ENCODE data around the gene GLI3. TPM values are rescaled to one million over a fixed set of nuclear protein-coding genes. Genes with fewer than 3 reads are reported as not detected.

GLI3 gene
- total RNA-seq, 2 donors from 2014 or later = 3.4 to 6.6 TPM

DNA sequence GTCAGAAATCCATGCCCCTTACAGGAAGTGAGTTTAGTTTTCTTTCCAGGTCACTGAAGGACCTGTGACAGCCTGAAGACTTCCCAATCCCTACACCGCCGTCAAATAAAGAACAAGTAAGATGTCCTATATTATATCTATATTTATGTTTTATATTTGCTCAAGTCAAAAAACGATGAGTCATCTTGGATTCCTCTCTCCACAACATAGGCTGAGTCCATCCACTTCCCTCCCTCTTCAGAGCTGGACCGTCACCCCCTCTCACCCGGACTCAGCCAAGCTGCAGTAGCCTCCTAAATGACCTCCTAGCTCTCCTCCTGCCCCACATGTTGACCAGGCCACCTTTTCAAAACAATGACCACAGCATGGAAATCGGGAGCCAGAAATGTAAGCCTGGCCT, 53.5 kb downstream of the GLI3 start:
- Histone ChIP-seq H3K4me1 (ENCODE audit: control insufficient read depth in 1 of 2, low read depth in 2 of 2) (no peaks in the 10 kb centered on the region), H3K27me3 (replicated peaks; ENCODE audit: insufficient read depth) (no peaks in the 10 kb centered on the region), H3K36me3 (no peaks in the 10 kb centered on the region), H3K27ac (no peak overlapping the region), H3K4me3 (no peak overlapping the region), H3K9me3 (no peaks in the 10 kb centered on the region)
- ATAC-seq (ENCODE audit: insufficient number of reproducible peaks, low FRiP score, low read depth) (no peak), DNase-seq (ENCODE audit: low spot score) (no peak)
- TF ChIP-seq, protein P1, sequence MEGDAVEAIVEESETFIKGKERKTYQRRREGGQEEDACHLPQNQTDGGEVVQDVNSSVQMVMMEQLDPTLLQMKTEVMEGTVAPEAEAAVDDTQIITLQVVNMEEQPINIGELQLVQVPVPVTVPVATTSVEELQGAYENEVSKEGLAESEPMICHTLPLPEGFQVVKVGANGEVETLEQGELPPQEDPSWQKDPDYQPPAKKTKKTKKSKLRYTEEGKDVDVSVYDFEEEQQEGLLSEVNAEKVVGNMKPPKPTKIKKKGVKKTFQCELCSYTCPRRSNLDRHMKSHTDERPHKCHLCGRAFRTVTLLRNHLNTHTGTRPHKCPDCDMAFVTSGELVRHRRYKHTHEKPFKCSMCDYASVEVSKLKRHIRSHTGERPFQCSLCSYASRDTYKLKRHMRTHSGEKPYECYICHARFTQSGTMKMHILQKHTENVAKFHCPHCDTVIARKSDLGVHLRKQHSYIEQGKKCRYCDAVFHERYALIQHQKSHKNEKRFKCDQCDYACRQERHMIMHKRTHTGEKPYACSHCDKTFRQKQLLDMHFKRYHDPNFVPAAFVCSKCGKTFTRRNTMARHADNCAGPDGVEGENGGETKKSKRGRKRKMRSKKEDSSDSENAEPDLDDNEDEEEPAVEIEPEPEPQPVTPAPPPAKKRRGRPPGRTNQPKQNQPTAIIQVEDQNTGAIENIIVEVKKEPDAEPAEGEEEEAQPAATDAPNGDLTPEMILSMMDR (IDR thresholded peaks at IDR 0.05) = no peak

DNA sequence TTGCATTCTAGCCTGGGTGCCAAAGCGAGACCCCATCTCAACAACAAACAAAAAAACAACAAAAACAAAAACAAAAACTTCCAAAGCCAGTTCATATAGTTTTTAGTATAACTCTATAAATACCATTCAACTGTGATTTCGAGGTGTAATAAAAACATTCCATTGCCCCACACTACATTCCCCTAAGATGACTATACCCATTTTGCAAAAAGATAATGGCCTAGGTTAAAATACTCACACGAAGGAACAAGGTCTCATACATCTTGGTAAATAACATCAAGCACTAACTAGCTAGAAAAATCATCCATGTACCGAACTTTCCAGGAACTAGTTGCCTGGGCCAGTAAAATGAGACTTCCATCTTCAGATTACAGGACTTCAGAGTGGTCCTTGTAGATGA, 55.4 kb downstream of the GLI3 start:
- H3K9me3 ChIP-seq = no peaks in the 10 kb centered on the region
- H3K36me3 ChIP-seq = no peaks in the 10 kb centered on the region
- no peak for ATAC-seq (ENCODE audit: insufficient number of reproducible peaks, low FRiP score, low read depth)
- TF ChIP-seq, protein P1 (IDR thresholded peaks at IDR 0.05) = no peak
- DNase-seq (ENCODE audit: low spot score) = no peak
- H3K4me3 ChIP-seq = no peak overlapping the region
- H3K27ac ChIP-seq = no peak overlapping the region
- no peaks in the 10 kb centered on the region for H3K4me1 ChIP-seq (ENCODE audit: control insufficient read depth in 1 of 2, low read depth in 2 of 2)
- H3K27me3 ChIP-seq (replicated peaks; ENCODE audit: insufficient read depth) = no peaks in the 10 kb centered on the region

GRCh38 chr7:42180806-42181205, 56.2 kb downstream of the GLI3 start:
- Histone ChIP-seq H3K27me3 (replicated peaks; ENCODE audit: insufficient read depth) (no peaks in the 10 kb centered on the region), H3K27ac (no peak overlapping the region), H3K36me3 (no peaks in the 10 kb centered on the region), H3K9me3 (no peaks in the 10 kb centered on the region), H3K4me1 (ENCODE audit: control insufficient read depth in 1 of 2, low read depth in 2 of 2) (peaks cover 0 to 7% of the 10 kb centered on the region in 2 donors), H3K4me3 (no peak overlapping the region)
- TF ChIP-seq, protein P1 (IDR thresholded peaks at IDR 0.05) = no peak
- no peak for ATAC-seq (ENCODE audit: insufficient number of reproducible peaks, low FRiP score, low read depth)
- DNase-seq (ENCODE audit: low spot score) = no peak

DNA sequence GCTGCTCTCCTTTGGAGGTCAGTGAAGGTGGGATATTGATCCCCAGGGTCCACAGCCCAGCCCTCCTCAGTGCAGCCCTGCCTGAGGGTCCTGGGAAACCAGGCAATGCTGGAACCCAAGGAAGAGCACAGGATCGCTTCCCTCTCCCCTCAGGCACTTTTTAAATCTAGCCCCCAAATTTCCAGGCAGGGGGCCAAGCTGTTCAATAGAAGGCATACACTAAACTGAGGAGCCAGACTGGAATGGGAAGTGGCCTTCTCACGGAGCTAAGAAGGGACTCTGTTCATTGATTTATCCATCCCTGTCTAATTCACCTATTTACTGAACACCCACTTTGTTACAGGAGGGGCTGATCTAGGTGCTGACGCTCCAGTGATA, 60.3 kb downstream of the GLI3 start:
- Histone ChIP-seq H3K36me3 (no peaks in the 10 kb centered on the region), H3K4me3 (no peak overlapping the region), H3K27me3 (replicated peaks; ENCODE audit: insufficient read depth) (no peaks in the 10 kb centered on the region), H3K4me1 (ENCODE audit: control insufficient read depth in 1 of 2, low read depth in 2 of 2) (peaks cover 0 to 7% of the 10 kb centered on the region in 2 donors), H3K27ac (no peak overlapping the region), H3K9me3 (no peaks in the 10 kb centered on the region)
- TF ChIP-seq, protein P1 (IDR thresholded peaks at IDR 0.05) = no peak
- DNase-seq (ENCODE audit: low spot score) (no peak), ATAC-seq (ENCODE audit: insufficient number of reproducible peaks, low FRiP score, low read depth) (no peak)

- no peak for DNase-seq (ENCODE audit: low spot score)
- Histone ChIP-seq H3K36me3 (no peaks in the 10 kb centered on the region), H3K4me3 (no peak overlapping the region), H3K9me3 (no peaks in the 10 kb centered on the region), H3K27ac (no peak overlapping the region), H3K27me3 (replicated peaks; ENCODE audit: insufficient read depth) (no peaks in the 10 kb centered on the region), H3K4me1 (ENCODE audit: control insufficient read depth in 1 of 2, low read depth in 2 of 2) (peaks cover 0 to 7% of the 10 kb centered on the region in 2 donors)
- ATAC-seq (ENCODE audit: insufficient number of reproducible peaks, low FRiP score, low read depth) = no peak
- TF ChIP-seq, protein P1 (IDR thresholded peaks at IDR 0.05) = no peak
Measured at GRCh38 chr7:42175834-42176723, 60.9 kb downstream of the GLI3 start.

All from thoracic aorta (tissue), 2 donors.